HPDE6-E6E7 (cell line): ENCODE data around the gene CPED1.

ENCODE experiments used
- DNase-seq: peaks from one replicate; pipeline ENCODE4 v3.0.0; 2011; ENCODE audit warnings: missing footprints; ENCODE audit errors: extremely low spot score

The CPED1 gene

DNA sequence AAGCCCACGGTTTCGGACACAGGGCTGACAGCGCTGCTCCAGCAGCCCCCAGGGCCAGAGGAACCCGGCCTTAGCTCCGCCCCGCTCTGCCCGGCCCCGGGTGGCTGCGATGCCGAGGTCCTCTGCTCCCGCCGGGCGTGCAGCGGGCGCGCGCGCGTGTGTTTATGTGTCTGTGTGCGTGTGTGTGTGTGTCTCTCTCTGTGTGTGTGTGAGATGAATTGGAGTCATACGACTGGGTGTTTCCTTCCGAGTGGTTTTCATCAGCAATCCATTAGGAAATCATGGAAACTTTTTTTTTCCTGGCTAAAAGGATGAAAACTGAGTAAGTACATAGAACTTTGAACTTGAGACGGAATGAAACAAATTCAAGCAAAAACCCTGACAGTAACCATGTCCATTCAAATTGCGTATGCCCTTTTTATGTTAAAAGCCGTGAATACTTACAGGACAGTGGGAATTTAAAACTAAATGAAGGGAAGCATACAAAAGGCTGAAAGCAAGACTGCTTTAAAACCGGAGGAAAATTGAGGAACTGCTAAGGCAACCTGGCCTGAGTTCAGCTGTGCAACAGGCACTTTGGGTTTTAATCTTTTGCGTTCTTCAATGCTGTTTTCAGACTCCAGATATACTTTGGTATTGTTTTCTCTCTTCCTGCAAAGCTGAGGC, at the start of gene CPED1:
Gene CPED1 (plus strand): TSS at position 121 of the 666 bp plus-strand sequence. CDS start 911 bp downstream, outside the sequence.
- DNase-seq = peak; percentile 38

DNA sequence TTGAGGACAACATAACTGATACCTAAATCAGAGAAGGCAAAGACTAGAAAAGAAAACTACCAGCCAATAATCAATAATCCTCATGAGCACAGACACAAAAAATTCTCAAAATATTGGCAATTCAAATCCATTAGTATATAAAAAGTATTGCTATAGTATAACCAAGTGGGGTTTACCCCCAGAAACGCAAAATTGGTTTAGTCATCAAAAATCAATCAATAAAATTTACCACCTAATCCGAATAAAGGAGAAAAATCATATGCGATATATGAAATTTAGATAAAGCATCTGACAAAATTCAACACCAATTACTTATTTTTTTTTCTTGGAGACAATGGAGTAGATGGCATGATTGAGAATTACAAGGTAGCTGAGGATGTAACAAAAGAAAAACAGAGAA, 49.2 kb upstream of the CPED1 start:
- DNase-seq = no peak

DNA sequence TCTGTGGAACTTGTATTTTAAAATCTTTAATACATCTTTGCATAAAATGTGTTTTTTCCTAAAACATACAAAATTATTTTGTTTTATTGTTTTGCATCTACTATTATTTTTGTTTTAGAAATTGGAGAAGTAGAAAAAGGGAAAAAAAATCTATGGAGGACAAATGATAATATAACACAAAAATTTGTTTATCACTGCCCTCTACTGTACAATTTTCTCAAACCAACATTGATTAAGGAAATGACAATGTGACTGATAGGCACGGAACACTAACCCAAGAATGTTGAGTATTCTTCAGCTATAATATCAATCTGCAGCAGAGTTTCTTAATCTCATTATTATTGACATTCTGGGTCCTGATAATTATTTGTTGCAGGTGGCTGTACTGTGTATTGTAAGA, 47.4 kb upstream of the CPED1 start:
- DNase-seq = no peak

DNA sequence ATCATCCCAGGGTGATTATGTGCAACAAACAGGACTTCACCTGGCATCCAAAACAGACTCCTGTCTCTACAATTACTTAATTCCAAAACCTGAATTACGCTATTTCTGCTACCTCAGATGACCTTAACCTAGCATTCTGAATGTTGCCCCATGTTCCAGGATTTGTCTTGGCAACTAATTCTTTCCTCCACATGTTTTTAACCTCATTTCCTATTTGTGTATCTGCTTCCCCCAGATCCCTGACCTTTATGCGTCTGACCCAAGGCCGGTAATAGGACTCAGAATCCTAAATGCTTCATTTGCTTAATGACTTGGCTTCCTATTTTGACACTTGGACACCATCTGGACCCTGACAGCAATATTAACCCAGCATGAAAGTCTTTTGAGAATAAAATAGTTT, 46.7 kb upstream of the CPED1 start:
- no peak for DNase-seq

- DNase-seq = no peak
These were observed 45.6 kb upstream of the CPED1 start for GRCh38 chr7:120942861-120943260.

GRCh38 chr7:120944826-120945562, 43.5 kb upstream of the CPED1 start:
- no peak for DNase-seq

DNA sequence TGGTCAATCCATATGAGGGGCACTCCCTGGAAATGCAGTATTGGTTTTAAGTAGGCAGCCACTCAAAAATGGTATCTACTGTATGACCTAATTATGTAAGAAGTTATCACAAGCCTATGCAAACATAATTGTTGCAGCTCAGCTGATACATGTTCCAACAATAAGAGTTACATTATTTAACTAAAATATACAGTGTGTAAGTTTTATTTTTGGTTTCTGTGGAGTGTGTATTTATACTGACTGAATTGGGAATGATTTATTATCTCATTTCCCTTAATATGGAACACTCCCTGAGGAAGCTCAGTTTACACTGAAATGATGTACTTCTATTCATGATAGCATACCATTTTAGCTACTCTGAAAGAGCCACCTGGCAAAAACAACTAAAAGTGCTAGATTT, 40.5 kb upstream of the CPED1 start:
- no peak for DNase-seq

GRCh38 chr7:120949393-120949911, 39.1 kb upstream of the CPED1 start:
- no peak for DNase-seq

DNA sequence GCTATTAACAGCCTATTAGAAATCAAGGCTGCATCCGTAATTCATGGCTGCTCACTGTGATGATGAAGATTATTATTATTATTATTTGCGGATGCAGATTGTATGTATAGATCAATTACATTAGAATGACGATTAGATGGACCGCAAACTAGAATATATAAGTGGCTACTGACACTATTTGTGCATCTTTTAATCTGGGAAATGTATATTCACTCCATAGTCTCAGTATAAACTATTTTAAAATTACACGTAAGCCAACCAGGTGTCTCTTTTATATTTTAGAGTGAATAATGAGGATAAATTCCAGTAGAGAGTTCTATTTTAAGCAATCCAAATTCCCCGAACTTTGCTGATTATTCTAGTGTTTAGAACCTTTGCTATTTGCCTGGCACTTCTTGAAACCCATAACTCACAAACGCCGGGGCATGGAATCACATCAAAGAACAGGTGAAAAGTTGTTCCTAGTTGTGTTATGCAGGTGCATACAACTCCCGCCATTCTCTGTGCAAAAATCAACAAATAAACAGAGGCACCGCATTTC, 38.4 kb upstream of the CPED1 start:
- DNase-seq = no peak

- DNase-seq = peak; percentile 82
These were observed 37.8 kb upstream of the CPED1 start, which contains the start of gene ING3 for GRCh38 chr7:120950539-120951308. Gene ING3 (plus strand): TSS chr7:120950777. CDS start chr7:120950897, 120 bp downstream.

GRCh38 chr7:120951309-120951699, 37.2 kb upstream of the CPED1 start:
- DNase-seq = no peak

- no peak for DNase-seq
These were observed 36.7 kb upstream of the CPED1 start for GRCh38 chr7:120951826-120952225.

- DNase-seq = no peak
These were observed 32.8 kb upstream of the CPED1 start for GRCh38 chr7:120955577-120956149.

DNA sequence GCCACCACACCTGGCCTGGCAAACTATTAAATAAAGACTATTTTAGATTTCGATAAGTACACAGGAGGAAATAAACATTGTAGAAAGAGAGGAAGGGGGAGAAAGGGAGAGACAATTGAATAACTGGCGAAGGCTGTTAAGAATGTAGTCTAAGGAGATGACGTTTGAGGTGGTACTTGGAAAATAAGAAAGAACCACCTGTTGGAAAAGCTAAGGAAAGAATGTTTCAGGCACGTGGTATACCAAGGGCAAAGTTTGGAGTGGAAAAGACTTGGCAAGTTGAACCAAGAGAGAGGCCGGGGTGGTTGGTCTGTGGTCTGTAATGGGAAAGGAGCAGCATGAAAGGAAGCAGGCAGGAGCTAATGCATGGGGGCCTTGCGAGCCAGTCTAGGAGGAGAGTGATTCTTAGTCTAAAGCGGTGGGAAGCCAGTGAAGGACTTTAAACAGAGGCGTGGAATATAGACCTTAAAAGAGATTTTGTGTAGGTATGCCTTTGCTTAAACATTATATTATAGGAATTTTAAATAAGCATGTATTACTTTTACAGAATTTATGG, 28.5 kb upstream of the CPED1 start:
- DNase-seq = no peak

DNA sequence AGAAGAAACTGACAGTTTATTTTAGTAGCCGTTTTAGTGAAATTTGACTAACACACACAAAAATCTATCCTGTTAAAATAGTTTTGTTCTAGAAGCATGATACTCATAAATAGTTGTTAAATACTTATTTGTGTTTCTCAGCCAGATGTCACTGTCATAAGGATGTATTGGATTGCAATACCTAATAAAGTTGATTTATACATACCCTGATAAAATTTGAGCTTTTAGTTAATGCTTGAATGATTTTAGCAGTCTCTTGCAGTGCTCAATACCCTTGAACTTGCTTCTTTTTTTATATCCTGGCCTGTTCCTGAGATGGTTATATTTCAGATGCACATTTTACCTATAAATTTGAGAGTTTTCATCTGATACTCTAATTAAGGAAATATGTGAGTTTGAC, 27.8 kb upstream of the CPED1 start:
- no peak for DNase-seq

GRCh38 chr7:120961638-120962173, 26.8 kb upstream of the CPED1 start:
- DNase-seq = no peak

DNA sequence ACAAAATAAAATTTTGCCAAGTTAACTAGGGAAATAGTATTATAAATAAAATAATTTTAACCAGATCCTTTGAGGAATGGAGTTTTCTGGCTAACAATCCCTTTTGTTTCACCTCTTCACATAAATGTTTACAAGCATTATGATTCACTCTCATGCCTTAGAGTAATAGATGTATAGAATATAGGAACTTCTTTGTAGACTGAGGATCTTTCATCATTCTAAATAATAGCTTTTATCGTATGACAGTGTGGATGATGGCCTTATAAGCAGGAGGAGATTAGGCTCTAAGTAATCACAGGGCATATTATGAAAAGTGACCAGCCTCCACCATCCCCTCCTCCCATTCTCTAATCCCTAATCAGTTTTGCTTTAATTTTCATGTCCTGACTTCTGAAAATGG, 24.4 kb upstream of the CPED1 start:
- DNase-seq = no peak

DNA sequence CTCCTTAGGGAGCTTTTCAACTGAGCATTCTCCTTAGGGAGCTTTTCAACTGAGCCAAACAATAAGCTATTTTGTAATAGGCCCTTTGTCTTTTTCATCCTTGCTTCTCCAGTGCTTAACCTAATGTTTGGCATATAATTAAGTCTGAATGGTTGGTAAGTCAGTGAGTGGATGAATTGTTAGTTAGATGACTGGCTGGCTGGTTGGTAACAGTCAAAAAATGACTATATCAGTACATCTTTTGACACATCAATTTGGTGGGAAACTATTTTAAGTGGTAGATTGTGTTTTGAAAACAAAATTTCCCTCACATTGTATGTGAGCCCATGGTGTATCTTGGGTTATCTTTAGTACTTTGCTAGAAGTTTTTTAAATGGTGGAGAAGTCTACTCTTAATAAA, 21.6 kb upstream of the CPED1 start:
- DNase-seq = no peak

GRCh38 chr7:120973849-120974248, 14.7 kb upstream of the CPED1 start:
- DNase-seq = no peak

DNA sequence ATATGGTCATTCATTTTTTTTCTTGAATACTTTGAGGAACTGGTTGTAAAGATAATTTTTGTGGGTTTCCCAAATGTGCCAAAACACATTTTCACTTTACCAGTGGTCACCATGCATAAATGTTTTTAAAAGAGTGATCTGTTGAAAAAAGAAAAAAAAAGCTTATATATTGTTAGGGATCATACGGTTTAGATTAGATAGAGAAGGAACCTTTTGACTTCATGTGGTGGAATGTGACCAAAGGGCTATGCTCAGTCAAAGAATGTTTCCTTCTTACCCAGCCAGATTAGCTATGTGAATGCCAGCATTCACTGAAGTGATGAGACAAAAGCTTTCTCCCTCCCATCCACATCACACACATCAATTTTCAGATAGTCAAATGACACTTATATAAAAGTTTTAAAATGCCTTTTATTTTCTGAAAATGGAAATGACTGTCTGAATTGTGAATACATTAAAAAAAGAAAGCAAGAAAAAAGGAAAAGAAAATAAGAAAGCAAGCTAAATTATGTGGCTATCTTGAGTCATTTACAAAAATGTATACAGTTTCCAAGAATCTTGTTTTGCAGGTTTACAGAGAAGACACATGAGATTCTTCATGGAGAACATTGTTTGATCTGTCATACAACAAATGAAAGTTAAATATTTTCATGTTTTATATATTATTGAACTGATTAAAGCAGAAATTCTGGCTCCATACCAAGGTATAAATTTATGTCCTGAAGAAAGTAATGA, 8.6 kb upstream of the CPED1 start:
- DNase-seq = no peak
